ENCODE measurements around the gene RBBP5. TPM values are rescaled to one million over a fixed set of nuclear protein-coding genes. Genes with fewer than 3 reads are reported as not detected.

The RBBP5 gene
- polyA plus RNA-seq, 3 donors = 4.9 to 10.2 (median 8.1) TPM

DNA sequence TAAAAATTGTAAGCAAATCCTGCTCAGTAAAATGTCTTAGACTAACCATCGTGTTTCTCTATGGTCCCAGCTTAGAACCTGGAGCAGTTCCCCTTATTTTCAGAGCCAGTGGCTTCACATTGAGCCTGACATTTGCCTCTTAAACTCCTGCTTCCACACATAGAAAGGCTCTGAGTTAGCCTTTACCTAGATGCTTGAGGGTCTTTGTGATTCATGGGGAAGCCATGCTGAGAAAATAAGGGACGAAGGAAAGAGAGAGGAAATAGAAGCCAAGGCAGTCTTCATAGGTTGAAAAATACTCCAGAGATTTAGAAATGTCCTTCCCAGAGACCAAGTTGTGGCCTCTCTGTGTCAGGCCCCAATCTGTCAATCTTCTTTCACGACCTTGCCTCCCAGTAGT is 16.1 kb upstream of the RBBP5 start:
- Mint-ChIP-seq H3K27ac (peak overlapping the region in 5 of 7 donors; percentile 27 to 55 (median 37)), H3K36me3 (peaks cover 0 to 3% of the 10 kb centered on the region in 2 donors), H3K9me3 (no peaks in the 10 kb centered on the region), H3K27me3 (ENCODE audit: low read depth in 3 of 3) (peaks cover 0 to 2% (median under 1%) of the 10 kb centered on the region in 3 donors), H3K4me3 (no peak overlapping the region), H3K4me1 (peaks cover 20% of the 10 kb centered on the region)
- no peak overlapping the region for H2AFZ ChIP-seq (ENCODE audit: insufficient read depth, low read depth, low read length, poor library complexity, severe bottlenecking)
- TF ChIP-seq, protein P1, sequence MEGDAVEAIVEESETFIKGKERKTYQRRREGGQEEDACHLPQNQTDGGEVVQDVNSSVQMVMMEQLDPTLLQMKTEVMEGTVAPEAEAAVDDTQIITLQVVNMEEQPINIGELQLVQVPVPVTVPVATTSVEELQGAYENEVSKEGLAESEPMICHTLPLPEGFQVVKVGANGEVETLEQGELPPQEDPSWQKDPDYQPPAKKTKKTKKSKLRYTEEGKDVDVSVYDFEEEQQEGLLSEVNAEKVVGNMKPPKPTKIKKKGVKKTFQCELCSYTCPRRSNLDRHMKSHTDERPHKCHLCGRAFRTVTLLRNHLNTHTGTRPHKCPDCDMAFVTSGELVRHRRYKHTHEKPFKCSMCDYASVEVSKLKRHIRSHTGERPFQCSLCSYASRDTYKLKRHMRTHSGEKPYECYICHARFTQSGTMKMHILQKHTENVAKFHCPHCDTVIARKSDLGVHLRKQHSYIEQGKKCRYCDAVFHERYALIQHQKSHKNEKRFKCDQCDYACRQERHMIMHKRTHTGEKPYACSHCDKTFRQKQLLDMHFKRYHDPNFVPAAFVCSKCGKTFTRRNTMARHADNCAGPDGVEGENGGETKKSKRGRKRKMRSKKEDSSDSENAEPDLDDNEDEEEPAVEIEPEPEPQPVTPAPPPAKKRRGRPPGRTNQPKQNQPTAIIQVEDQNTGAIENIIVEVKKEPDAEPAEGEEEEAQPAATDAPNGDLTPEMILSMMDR (IDR thresholded peaks at IDR 0.05) = no peak
- no peaks in the 10 kb centered on the region for H3K27me3 ChIP-seq (ENCODE audit: control insufficient read depth in 2 of 2, insufficient read depth in 2 of 2, low read length in 2 of 2)
- intact Hi-C loops (cut with micrococcal nuclease) = no loop called here
- WGBS (ENCODE audit: insufficient coverage) = 73% methylated on average over 3 of the region's 3 CpGs
- H3K4me2 ChIP-seq (replicated peaks; ENCODE audit: extremely low read depth, low read length, poor library complexity, severe bottlenecking) = no peak overlapping the region
- H3K9ac ChIP-seq (ENCODE audit: insufficient read depth, low read length, poor library complexity, severe bottlenecking) = no peak overlapping the region
- no peak for DNase-seq
- H3K4me3 ChIP-seq (replicated peaks in 1 of 3; ENCODE audit: low read depth in 2 of 3, low read length in 3 of 3) = no peak overlapping the region
- H4K20me1 ChIP-seq (ENCODE audit: insufficient read depth, low read length) = no peaks in the 10 kb centered on the region
- H3K36me3 ChIP-seq (replicated peaks in 1 of 2; ENCODE audit: control insufficient read depth in 1 of 2, insufficient read depth in 2 of 2, low read length in 2 of 2) = no peaks in the 10 kb centered on the region
- no peaks in the 10 kb centered on the region for H3K9me3 ChIP-seq (replicated peaks in 1 of 2; ENCODE audit: control insufficient read depth in 1 of 2, insufficient read depth in 1 of 2, low read length in 2 of 2)
- H3K79me2 ChIP-seq (ENCODE audit: insufficient read depth, low read length) = no peaks in the 10 kb centered on the region
- peaks cover 15 to 16% of the 10 kb centered on the region in 2 donors for H3K4me1 ChIP-seq (ENCODE audit: control insufficient read depth in 1 of 2, insufficient read depth in 2 of 2, low read length in 2 of 2)
- peak overlapping the region in 1 of 2 donors; percentile 38 for H3K27ac ChIP-seq (ENCODE audit: low read depth in 1 of 2, low read length in 2 of 2)

DNA sequence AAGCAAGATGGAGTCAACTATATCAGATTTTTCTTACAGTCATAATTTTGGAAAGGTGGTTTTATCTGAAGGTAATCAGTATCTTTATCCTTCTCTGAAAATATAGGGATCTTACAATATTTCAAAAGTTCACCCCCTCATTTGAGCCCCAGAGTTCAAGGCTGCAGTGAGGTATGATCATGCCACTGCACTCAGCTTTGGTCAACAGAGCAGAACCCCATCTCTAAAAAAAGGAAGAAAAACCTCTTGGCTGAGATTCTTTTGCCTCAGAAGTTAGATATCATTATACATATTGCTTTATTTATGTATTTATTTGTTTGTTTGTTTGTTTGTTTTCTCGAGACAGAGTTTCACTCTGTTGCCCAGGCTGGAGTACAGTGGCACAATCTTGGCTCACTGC is 11.5 kb upstream of the RBBP5 start:
- Histone ChIP-seq H3K4me1 (ENCODE audit: control insufficient read depth in 1 of 2, insufficient read depth in 2 of 2, low read length in 2 of 2) (peaks cover 4 to 5% of the 10 kb centered on the region in 2 donors), H3K9ac (ENCODE audit: insufficient read depth, low read length, poor library complexity, severe bottlenecking) (no peak overlapping the region), H2AFZ (ENCODE audit: insufficient read depth, low read depth, low read length, poor library complexity, severe bottlenecking) (no peak overlapping the region), H3K4me3 (replicated peaks in 1 of 3; ENCODE audit: low read depth in 2 of 3, low read length in 3 of 3) (no peak overlapping the region), H3K27ac (ENCODE audit: low read depth in 1 of 2, low read length in 2 of 2) (no peak overlapping the region), H4K20me1 (ENCODE audit: insufficient read depth, low read length) (no peaks in the 10 kb centered on the region), H3K79me2 (ENCODE audit: insufficient read depth, low read length) (no peaks in the 10 kb centered on the region), H3K36me3 (replicated peaks in 1 of 2; ENCODE audit: control insufficient read depth in 1 of 2, insufficient read depth in 2 of 2, low read length in 2 of 2) (no peaks in the 10 kb centered on the region), H3K9me3 (replicated peaks in 1 of 2; ENCODE audit: control insufficient read depth in 1 of 2, insufficient read depth in 1 of 2, low read length in 2 of 2) (no peaks in the 10 kb centered on the region), H3K4me2 (replicated peaks; ENCODE audit: extremely low read depth, low read length, poor library complexity, severe bottlenecking) (no peak overlapping the region), H3K27me3 (ENCODE audit: control insufficient read depth in 2 of 2, insufficient read depth in 2 of 2, low read length in 2 of 2) (no peaks in the 10 kb centered on the region)
- Mint-ChIP-seq H3K27ac (no peak overlapping the region), H3K4me3 (no peak overlapping the region), H3K36me3 (no peaks in the 10 kb centered on the region), H3K9me3 (no peaks in the 10 kb centered on the region), H3K4me1 (peaks cover 5% of the 10 kb centered on the region), H3K27me3 (ENCODE audit: low read depth in 3 of 3) (no peaks in the 10 kb centered on the region)
- DNase-seq = no peak
- TF ChIP-seq, protein P1 (IDR thresholded peaks at IDR 0.05) = no peak
- intact Hi-C loops (cut with micrococcal nuclease) = no loop called here
- WGBS (ENCODE audit: insufficient coverage) = 100% methylated on average over 1 of the region's 1 CpG

All from CD14-positive monocyte (primary cell).